Measurements from ENCODE around the gene OR8B4. TPM values are rescaled to one million over a fixed set of nuclear protein-coding genes. Genes with fewer than 3 reads are reported as not detected.
A peak's percentile ranks its signal among the peaks of the same experiment; 100 is the strongest.
"Not testable (repeated sequence)": the region's sequence is repeated elsewhere in the genome, so short reads cannot be mapped to it uniquely, and the experiment has no call there.

Gene OR8B4
- total and polyA plus RNA-seq, 11 donors = not detected

GRCh38 chr11:124402326-124402922 is 22.2 kb downstream of the OR8B4 start:
- Histone ChIP-seq H3K9me3 (no peaks in the 10 kb centered on the region), H3K36me3 (no peaks in the 10 kb centered on the region), H3K4me3 (no peak overlapping the region), H3K27me3 (no peaks in the 10 kb centered on the region), H3K27ac (no peak overlapping the region), H3K4me1 (no peaks in the 10 kb centered on the region)
- TF ChIP-seq POLR2A (IDR thresholded peaks at IDR 0.05) (no peak), CTCF (IDR thresholded peaks at IDR 0.05) (peak; percentile 36 to 80 (median 64))
- peak in 1 of 4 donors; percentile 43 for ATAC-seq
- 36 to 50% (median 44%) methylated on average over 8 of the region's 8 CpGs for WGBS, 4 donors
- intact Hi-C loops (cut with DNase I) = no loop called here
- peak in 4 of 5 donors; percentile 31 to 54 (median 40) for DNase-seq

GRCh38 chr11:124398924-124399323 is 25.7 kb downstream of the OR8B4 start, which contains the start of gene OR8B3:
TSS of gene OR8B3 (minus strand) at chr11:124399024. CDS start at chr11:124397351, 1,673 bp downstream.
- TF ChIP-seq CTCF (IDR thresholded peaks at IDR 0.05) (no peak), POLR2A (IDR thresholded peaks at IDR 0.05) (no peak)
- ATAC-seq (no peak), DNase-seq (no peak)
- Histone ChIP-seq H3K27ac (no peak within 1 kb of the TSS), H3K4me1 (no peaks in the 10 kb centered on the region), H3K9me3 (no peaks in the 10 kb centered on the region), H3K27me3 (no peaks in the 10 kb centered on the region), H3K4me3 (no peak within 1 kb of the TSS), H3K36me3 (no peaks in the 10 kb centered on the region)
- intact Hi-C loops (cut with DNase I) = no loop called here

- H3K36me3 ChIP-seq; H3K9me3 ChIP-seq; intact Hi-C loops (cut with DNase I); H3K27me3 ChIP-seq; H3K4me3 ChIP-seq; H3K4me1 ChIP-seq; DNase-seq; H3K27ac ChIP-seq; ATAC-seq: not testable (repeated sequence)
- WGBS, 4 donors = 78 to 97% (median 89%) methylated on average over 2 to 3 of the region's 4 CpGs
Observed at GRCh38 chr11:124396847-124397246, 27.8 kb downstream of the OR8B4 start.

- no peak overlapping the region for H3K4me3 ChIP-seq
- no peaks in the 10 kb centered on the region for H3K4me1 ChIP-seq
- 62 to 85% (median 80%) methylated on average over 3 of the region's 3 CpGs for WGBS, 4 donors
- TF ChIP-seq POLR2A (IDR thresholded peaks at IDR 0.05) = no peak
- no peak for TF ChIP-seq CTCF (IDR thresholded peaks at IDR 0.05)
- no peaks in the 10 kb centered on the region for H3K9me3 ChIP-seq
- no peaks in the 10 kb centered on the region for H3K36me3 ChIP-seq
- H3K27me3 ChIP-seq = no peaks in the 10 kb centered on the region
- intact Hi-C loops (cut with DNase I) = no loop called here
- H3K27ac ChIP-seq = no peak overlapping the region
- ATAC-seq = no peak
- DNase-seq = no peak
Observed at GRCh38 chr11:124394408-124394807, 30.3 kb downstream of the OR8B4 start.

- H3K4me1 ChIP-seq = no peaks in the 10 kb centered on the region
Observed at GRCh38 chr11:124384399-124384798, 40.3 kb downstream of the OR8B4 start, which contains the start of gene OR8B2. TSS of gene OR8B2 (minus strand) at chr11:124384499. CDS start at chr11:124383343, 1,156 bp downstream.

GRCh38 chr11:124382857-124383256 is 41.8 kb downstream of the OR8B4 start:
- H3K27ac ChIP-seq; intact Hi-C loops (cut with DNase I); DNase-seq; ATAC-seq; H3K27me3 ChIP-seq; H3K36me3 ChIP-seq; H3K9me3 ChIP-seq; H3K4me1 ChIP-seq; H3K4me3 ChIP-seq: not testable (repeated sequence)
- WGBS, 4 donors = 85 to 89% (median 87%) methylated on average over 4 of the region's 6 CpGs

More at GRCh38 chr11:124384399-124384798, 40.3 kb downstream of the OR8B4 start, which contains the start of gene OR8B2:
- H3K9me3 ChIP-seq = no peaks in the 10 kb centered on the region
- no peaks in the 10 kb centered on the region for H3K27me3 ChIP-seq
- DNase-seq = no peak
- TF ChIP-seq POLR2A (IDR thresholded peaks at IDR 0.05) = no peak
- no peak for TF ChIP-seq CTCF (IDR thresholded peaks at IDR 0.05)
- intact Hi-C loops (cut with DNase I) = no loop called here
- H3K27ac ChIP-seq = no peak within 1 kb of the TSS
- no peak within 1 kb of the TSS for H3K4me3 ChIP-seq
- H3K36me3 ChIP-seq = no peaks in the 10 kb centered on the region
- no peak for ATAC-seq
- WGBS, 4 donors = 85 to 90% (median 87%) methylated on average over 2 of the region's 2 CpGs
